ENCODE data around the gene TBC1D1.

GRCh38 chr4:38177641-38178391 lies 286.9 kb downstream of the TBC1D1 start:
- TF ChIP-seq CTCF (IDR thresholded peaks at IDR 0.05; ENCODE audit: low read length), result peak; percentile 16; the same call in 1 of the 2 replicates
- TF ChIP-seq EZH2phosphoT487 (IDR thresholded peaks at IDR 0.05; ENCODE audit: low read length), result no peak

Measured in MM.1S (cell line).